Kidney glomerular epithelial cell (primary cell): Measurements from ENCODE around the gene UBL7.
"Not testable (repeated sequence)": the region's sequence is repeated elsewhere in the genome, so short reads cannot be mapped to it uniquely, and the experiment has no call there.

ENCODE experiments used
- DNase-seq: peaks from one replicate; lab custom pipeline; 2025; lab: John Stamatoyannopoulos, UW

UBL7 gene

GRCh38 chr15:74464216-74464615 lies 3.3 kb upstream of the UBL7 start:
- DNase-seq = no peak

DNA sequence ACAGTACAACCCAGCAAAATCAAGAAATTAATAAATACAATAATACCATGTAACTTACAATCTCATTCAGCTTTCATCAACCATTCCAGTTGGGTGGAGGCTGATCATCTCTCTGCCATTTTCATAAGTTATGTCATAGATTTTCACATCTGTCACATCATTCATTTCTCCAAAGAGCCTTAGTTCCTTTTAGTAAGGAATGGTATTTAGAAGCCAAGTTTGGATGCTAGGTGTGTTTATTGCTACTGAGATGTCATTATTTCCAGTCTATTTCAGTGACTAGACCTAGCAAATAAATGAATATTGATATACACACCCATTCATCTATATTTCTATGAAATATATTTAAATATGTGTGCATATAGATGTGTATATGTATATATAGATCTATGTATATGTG lies 2.7 kb upstream of the UBL7 start:
- DNase-seq = no peak

- DNase-seq = no peak
Observed at GRCh38 chr15:74461847-74462511, 1.0 kb upstream of the UBL7 start.

GRCh38 chr15:74460298-74460697 lies 662 bp downstream of the UBL7 start:
- DNase-seq = no peak

GRCh38 chr15:74459798-74460197 lies 1.2 kb downstream of the UBL7 start:
- not testable (repeated sequence) for DNase-seq

- DNase-seq = no peak
Observed at GRCh38 chr15:74458473-74458872, 2.5 kb downstream of the UBL7 start.

DNA sequence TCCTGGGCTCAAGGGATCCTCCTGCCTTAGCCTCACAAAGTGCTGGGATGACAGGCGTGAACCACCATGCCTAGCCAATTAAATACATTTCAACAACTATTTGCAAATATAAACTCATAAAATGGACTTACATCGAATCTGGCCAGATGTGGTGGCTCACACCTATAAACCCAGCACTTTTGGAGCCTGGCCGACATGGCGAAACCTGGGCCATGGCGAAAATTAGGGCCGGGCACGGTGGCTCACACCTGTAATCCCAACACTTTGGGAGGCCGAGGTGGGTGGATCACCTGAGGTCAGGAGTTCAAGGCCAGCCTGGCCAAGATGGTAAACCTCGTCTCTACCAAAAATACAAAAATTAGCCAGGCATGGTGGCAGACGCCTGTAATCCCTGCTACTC lies 3.9 kb downstream of the UBL7 start:
- DNase-seq = not testable (repeated sequence)

DNA sequence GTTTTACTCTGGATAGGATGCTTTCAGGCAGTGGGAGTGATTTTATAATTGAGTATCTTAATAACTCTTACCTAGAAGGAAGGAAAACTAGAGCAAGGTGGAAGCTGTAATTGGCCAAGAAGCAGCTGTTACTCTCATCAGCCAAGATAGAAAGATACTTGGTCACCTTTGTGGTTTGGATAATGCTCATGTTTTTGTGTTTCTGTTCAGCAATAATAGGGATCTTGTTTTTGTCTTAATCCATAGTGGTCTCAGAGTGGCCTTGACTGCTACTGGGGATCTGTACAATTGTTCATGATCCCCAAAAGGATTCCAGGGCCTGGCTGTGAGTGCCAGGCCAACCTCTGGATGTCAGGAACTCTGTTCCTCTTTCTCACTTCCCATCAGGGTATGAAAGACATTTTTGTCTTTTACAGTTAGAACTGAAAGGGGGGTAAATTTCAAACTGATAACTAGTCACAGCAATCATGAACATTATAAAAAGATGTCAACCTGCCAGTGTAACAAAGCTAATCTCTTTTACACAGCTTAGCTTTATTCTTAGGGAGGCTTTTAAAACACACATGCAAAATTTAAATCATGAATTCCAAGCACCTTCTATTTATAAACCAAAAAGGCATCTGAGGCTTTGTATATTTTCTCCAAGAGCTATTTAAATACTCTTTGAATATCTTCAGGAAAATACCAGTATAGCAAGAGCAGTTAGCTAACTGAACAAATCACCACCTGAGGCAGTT lies 6.0 kb downstream of the UBL7 start:
- no peak for DNase-seq

DNA sequence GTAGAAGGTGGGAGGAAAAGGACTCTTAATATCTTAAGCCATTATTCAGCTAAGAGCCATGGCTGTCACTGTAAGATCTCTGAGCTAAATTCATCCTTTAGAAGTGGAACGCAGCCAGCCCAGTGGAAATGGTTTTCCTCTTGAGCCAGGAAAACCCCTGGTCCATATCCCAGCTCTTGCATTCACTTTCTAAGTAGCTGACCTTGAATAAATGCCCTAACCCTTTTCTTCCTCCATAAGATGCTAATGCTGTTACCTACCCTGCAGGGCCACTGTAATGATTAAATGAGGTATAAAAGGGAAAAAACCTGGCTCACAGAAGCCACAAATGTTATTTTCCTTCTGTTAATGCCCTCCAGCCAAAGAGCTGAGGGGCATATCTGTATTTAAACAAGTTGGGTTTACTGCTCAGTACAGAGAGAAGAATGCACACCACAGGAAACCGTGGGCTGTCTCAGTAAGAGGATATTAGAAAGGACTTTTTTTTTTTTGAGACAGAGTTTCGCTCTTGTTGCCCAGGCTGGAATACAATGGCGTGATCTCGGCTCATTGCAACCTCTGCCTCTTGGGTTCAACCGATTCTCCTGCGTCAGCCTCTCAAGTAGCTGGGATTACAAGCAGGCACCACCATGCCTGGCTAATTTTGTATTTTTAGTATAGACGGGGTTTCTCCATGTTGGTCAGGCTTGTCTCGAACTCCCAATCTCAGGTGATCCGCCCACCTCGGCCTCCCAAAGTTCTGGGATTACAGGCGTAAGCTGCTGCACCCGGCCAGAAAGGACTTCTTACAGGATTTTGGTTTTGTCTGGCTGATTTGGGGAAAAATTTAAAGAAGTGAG lies 6.8 kb downstream of the UBL7 start:
- no peak for DNase-seq

- DNase-seq = no peak
Observed at GRCh38 chr15:74451861-74452835, 8.8 kb downstream of the UBL7 start.

DNA sequence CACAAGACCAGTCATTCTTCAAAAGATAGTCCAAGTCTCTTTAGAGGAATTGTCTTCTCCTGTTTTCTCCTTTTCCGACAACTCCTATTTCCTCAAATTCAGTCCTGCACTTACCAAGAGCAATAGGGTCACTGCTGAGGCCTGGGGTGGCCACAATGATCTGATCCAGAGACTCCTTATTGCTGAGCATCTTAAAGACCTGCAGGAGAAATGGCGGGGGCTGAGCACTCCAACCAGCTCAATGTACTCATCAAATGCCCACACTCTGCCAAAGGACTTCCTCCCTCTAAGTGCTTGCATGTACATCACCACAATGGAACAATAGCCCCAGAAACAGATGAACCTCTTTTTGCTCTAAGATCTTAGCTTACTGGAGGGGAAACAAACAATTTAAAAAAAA lies 9.6 kb downstream of the UBL7 start:
- DNase-seq = no peak

DNA sequence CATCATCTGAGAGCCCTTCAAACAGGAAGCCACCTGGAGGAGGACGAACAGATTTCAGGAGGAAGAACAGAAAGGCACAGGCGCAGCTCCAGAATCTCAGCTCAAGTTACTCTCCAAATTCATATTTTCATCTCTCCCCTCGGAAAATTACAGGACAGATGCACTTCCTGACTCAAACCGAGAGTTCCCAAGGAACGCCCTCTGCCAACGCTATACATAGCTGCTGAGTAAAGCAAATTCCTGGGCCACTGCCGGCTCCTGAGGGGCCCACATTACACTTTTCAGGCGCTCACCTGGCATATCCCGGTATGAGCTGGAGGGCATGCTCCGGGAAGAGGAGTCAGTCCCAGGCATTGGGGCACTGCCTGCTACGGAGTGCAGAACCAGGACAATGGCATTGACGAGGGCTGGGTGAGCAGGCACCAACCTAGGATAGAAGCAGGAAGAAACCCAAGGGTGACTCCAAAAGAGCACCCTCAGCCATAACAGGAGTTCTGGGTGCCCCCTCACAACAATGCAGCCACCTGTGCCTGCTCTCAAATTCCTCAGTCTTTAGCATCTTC lies 11.2 kb downstream of the UBL7 start:
- DNase-seq = no peak

DNA sequence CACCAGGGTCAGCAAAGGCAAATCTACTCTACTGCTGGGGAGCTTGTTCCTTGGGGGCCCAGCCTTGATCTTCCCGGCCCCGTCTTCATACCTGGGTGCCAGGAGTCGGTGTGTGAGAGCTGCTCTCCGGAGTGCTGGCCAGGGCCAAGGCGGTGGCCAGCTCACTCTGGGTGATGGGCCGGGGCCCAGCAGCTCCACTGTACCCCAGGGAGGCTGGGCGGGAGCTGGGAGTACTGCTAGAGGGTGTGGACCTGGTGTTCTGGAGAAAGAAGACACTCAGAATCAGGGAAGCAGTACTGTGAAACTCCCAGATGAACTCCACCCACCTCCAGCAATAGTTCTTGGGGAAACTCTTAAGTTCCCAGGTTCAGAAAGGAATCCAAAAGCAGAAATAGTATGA lies 11.9 kb downstream of the UBL7 start:
- DNase-seq = no peak

DNA sequence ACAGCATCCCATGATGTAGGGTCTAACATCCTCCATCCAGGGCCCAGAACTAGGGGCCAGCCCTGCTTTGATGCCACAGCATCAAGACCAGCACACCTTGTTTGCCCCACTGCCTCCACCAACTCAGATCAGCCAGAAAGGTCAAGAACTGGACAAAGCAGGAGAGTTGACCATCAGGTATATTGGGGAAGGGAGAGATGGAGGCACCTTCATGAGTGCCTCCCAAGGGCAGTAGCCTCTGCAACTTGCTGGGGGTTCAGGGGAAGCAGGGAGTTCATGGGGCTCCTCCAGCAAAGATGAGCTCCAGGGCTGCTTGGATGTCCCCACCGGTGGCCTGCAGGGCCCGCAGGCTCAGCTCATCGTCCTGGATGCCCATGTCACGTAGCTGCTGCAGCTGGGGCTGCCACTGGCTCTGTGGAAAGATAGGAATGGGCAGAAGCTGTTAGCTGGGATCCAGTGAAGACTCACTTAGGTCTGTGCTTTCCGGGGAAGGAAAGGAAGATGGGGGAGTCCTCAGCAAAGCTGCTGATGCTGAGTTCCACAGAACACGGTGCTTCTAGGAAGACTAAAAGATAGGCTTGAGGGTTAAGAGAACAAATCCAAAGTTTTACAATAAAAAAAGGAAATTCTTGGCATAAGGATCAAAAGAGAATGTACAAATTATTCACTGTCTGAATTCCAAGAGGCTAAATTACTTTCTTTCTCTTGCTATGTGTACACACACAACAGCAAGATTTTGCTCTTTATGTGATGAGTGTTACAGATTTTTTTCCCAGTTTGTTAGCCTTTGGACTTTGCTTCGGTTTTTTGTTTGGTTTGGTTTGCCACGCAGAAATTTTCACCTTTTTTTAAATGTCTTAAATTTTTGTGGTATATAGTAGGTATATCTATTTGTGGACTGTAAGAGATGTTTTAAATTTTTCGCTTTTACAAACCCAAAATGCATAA lies 14.9 kb downstream of the UBL7 start:
- DNase-seq = no peak

DNA sequence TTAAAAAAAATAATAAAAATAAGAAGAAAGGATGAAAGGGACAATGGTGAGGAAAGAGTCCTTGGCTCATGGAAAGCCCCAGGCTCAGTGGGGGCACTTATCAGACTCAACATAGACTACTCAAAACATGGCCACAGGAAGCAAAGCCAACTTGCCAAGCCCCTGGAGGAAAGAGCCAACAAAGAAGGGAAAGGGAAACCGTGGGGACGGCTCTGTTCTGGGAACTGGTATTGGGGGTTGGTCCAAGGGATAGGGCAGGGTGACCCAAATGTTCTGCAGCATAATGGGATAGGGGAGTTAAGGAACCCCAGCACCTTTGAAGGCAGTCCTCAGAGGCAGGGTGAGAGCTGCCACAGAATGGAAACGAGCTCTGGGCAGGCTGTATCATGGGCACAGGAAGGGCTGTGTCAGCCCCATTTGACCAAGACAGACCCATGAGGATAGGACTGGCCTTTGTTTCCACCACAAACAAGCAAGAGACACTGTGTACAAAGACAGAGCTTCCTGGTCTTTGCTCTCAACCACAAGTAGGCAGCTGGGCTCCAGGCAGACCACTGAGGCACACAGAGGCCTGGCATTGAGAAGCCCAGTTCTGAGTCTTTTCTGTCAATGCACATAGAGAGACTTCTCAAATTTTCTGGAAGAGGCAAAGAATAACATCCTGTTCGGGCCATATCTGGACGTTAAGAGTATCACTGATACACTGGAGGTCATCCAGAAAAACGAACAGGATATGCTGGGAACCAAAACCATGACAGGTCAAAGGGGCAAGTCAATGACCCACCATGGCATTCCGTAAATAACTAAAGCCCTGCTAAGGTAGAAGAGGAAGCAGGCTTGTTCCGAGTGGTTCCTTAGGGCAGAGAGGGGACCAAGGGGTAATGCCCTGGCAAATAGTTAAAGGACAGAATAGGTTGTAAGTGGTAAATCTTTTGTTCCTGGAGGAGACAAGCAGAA lies 16.6 kb downstream of the UBL7 start:
- DNase-seq = no peak

- peak; percentile 25 for DNase-seq
Observed at GRCh38 chr15:74443100-74443909, 17.7 kb downstream of the UBL7 start.

DNA sequence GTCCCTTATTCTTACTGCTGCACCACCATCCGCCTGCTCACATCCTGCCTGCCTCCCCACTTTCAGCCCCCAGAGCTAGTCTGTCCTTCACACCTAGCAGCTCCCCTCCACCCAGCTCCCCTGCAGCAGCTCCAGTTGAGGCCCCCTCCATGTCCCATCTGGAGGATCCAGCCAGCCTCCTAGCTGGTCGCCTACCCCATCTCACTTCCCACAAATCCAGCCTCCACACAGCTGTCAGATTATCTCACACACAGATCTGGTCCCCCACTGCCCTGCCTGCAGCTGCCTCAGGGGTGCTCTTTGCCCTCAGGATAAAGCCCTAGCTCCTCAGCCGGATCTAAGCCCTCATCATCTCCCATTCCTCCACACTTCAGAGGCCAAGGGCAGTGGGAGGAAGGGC lies 18.4 kb downstream of the UBL7 start:
- no peak for DNase-seq

DNA sequence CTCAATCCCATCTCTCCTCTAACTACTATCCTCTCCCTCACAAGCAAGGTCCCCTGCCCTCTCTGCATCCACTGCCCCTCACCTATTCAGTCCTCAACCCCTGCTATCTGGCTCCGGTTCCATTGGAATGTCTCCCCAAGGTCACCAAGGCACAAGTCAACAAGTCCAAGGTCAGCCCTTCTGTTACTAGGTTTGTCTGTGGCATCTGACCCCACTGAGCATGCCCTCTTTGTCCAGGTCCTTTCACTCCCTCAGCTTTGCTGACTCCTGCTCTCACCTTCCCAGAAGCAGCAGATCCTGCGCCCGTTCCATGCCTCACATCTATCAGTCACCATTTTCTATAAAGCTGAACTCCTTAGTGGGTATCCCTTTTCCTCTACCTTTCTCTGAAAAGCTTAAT lies 18.9 kb downstream of the UBL7 start:
- DNase-seq = no peak
